Nephron progenitor cell (in vitro differentiated cells): ENCODE measurements around the gene TAAR9.

Experiments used
- DNase-seq: peaks from one replicate; pipeline ENCODE4 v3.0.0; 2021
- H3K27ac Mint-ChIP-seq: 2 replicates; pipeline ENCODE4 v1.8.0; 2021; ENCODE audit warnings: mild to moderate bottlenecking, moderate library complexity, mixed read lengths
- H3K27me3 Mint-ChIP-seq: 2 replicates; pipeline ENCODE4 v1.8.0; 2021; ENCODE audit warnings: mild to moderate bottlenecking, low read depth, mixed read lengths; ENCODE audit not compliant: poor library complexity
- H3K36me3 Mint-ChIP-seq: 2 replicates; pipeline ENCODE4 v1.8.0; 2021; ENCODE audit warnings: low read depth, mixed read lengths
- H3K4me1 Mint-ChIP-seq: 2 replicates; pipeline ENCODE4 v1.8.0; 2021; ENCODE audit warnings: mixed read lengths
- H3K4me3 Mint-ChIP-seq: 2 replicates; pipeline ENCODE4 v1.8.0; 2021; ENCODE audit warnings: mild to moderate bottlenecking, moderate library complexity, mixed read lengths
- H3K9me3 Mint-ChIP-seq: 2 replicates; pipeline ENCODE4 v1.8.0; 2021; ENCODE audit warnings: mild to moderate bottlenecking, moderate library complexity, mixed read lengths
- TF ChIP-seq, protein P1 (sequence below): fragments of 200-600 bp; sonication (generic); IDR thresholded peaks from 2 replicates; pipeline ENCODE4 v1.5.0; 2021; ENCODE audit warnings: antibody characterized with exemption

The TAAR9 gene, protein sequence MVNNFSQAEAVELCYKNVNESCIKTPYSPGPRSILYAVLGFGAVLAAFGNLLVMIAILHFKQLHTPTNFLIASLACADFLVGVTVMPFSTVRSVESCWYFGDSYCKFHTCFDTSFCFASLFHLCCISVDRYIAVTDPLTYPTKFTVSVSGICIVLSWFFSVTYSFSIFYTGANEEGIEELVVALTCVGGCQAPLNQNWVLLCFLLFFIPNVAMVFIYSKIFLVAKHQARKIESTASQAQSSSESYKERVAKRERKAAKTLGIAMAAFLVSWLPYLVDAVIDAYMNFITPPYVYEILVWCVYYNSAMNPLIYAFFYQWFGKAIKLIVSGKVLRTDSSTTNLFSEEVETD

DNA sequence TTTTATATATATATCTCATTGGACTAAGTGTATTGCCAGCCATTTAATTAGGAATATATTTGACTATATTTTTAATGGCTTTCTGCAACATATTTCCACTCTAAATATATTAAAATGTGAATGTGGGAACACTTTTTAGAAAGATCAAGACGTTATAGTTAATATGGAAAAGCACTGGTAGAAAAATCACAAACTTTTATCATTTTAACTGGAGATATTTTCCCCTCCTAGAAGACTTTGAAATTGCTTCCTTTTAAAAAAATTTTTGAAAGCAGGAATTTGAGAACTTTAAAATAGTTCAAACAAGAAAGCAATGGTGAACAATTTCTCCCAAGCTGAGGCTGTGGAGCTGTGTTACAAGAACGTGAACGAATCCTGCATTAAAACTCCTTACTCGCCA lies at the start of gene TAAR9:
Gene TAAR9, plus strand, starts transcription at position 301 of the 400 bp plus-strand sequence. Its CDS starts 13 bp downstream, at position 314.
- H3K36me3 Mint-ChIP-seq: peaks cover 4% of the 10 kb centered on the region
- DNase-seq: no peak
- TF ChIP-seq, protein P1, sequence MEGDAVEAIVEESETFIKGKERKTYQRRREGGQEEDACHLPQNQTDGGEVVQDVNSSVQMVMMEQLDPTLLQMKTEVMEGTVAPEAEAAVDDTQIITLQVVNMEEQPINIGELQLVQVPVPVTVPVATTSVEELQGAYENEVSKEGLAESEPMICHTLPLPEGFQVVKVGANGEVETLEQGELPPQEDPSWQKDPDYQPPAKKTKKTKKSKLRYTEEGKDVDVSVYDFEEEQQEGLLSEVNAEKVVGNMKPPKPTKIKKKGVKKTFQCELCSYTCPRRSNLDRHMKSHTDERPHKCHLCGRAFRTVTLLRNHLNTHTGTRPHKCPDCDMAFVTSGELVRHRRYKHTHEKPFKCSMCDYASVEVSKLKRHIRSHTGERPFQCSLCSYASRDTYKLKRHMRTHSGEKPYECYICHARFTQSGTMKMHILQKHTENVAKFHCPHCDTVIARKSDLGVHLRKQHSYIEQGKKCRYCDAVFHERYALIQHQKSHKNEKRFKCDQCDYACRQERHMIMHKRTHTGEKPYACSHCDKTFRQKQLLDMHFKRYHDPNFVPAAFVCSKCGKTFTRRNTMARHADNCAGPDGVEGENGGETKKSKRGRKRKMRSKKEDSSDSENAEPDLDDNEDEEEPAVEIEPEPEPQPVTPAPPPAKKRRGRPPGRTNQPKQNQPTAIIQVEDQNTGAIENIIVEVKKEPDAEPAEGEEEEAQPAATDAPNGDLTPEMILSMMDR: no peak
- no peaks in the 10 kb centered on the region for H3K4me1 Mint-ChIP-seq
- peaks cover 3% of the 10 kb centered on the region for H3K27me3 Mint-ChIP-seq
- no peak within 1 kb of the TSS for H3K27ac Mint-ChIP-seq
- H3K9me3 Mint-ChIP-seq: peaks cover 28% of the 10 kb centered on the region
- no peak within 1 kb of the TSS for H3K4me3 Mint-ChIP-seq

- TF ChIP-seq, protein P1: no peak
- Mint-ChIP-seq H3K4me1 (no peaks in the 10 kb centered on the region), H3K4me3 (no peak overlapping the region), H3K27me3 (peaks cover 4% of the 10 kb centered on the region), H3K9me3 (peaks cover 7% of the 10 kb centered on the region), H3K27ac (no peak overlapping the region), H3K36me3 (peaks cover 41% of the 10 kb centered on the region)
- no peak for DNase-seq
Observed at GRCh38 chr6:132489376-132489775, 48.7 kb upstream of the TAAR9 start.

- no peaks in the 10 kb centered on the region for H3K4me1 Mint-ChIP-seq
- H3K9me3 Mint-ChIP-seq: peaks cover 7% of the 10 kb centered on the region
- H3K27me3 Mint-ChIP-seq: peaks cover 4% of the 10 kb centered on the region
- H3K4me3 Mint-ChIP-seq: no peak overlapping the region
- DNase-seq: no peak
- no peak overlapping the region for H3K27ac Mint-ChIP-seq
- TF ChIP-seq, protein P1: no peak
- H3K36me3 Mint-ChIP-seq: peaks cover 47% of the 10 kb centered on the region
Observed at GRCh38 chr6:132490024-132490423, 48.1 kb upstream of the TAAR9 start.

GRCh38 chr6:132490478-132491204 lies 47.4 kb upstream of the TAAR9 start:
- TF ChIP-seq, protein P1: no peak
- Mint-ChIP-seq H3K4me1 (no peaks in the 10 kb centered on the region), H3K36me3 (peaks cover 48% of the 10 kb centered on the region)

DNA sequence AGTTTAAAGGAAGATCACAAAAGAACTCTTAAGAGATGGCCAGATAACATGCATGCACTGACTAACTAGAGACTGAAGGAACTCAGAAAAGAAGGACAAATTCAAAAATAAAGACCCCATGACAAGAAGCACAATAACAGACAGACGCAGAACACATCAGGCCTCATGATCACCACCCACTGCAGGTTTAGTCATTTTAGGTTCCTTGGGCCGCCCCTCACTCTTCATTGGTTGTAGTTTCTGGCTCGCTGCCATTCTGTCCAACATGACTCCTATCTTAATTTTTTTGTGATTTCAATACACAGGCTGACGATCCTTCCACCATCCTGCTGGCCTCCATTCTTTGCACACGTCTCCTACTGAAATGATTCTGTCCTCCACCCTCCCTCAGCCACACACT lies 46.8 kb upstream of the TAAR9 start:
- Mint-ChIP-seq H3K9me3 (peaks cover 7% of the 10 kb centered on the region), H3K27me3 (peaks cover 4% of the 10 kb centered on the region), H3K4me1 (no peaks in the 10 kb centered on the region), H3K36me3 (peaks cover 46% of the 10 kb centered on the region), H3K27ac (no peak overlapping the region), H3K4me3 (no peak overlapping the region)
- TF ChIP-seq, protein P1: no peak
- DNase-seq: no peak

More at GRCh38 chr6:132490478-132491204, 47.4 kb upstream of the TAAR9 start:
- Mint-ChIP-seq H3K4me3 (no peak overlapping the region), H3K27ac (no peak overlapping the region), H3K27me3 (peaks cover 4% of the 10 kb centered on the region), H3K9me3 (peaks cover 7% of the 10 kb centered on the region)
- no peak for DNase-seq
